IMR-90 (cell line): ENCODE results near the gene PSMA6. TPM values are rescaled to one million over a fixed set of nuclear protein-coding genes. Genes with fewer than 3 reads are reported as not detected.
A peak's percentile ranks its signal among the peaks of the same experiment; 100 is the strongest.

Source experiments
- ATAC-seq: fragments of 200-7000 bp; cut with Tn5 transposase; 2 replicates; pipeline ENCODE4 v1.9.1; 2020; ENCODE audit warnings: low read depth, mild to moderate bottlenecking, moderate library complexity
- BruUV-seq: library from RNA; stranded (reverse); fragments of 400-500 nt; replicated peaks from 2 replicates; lab custom pipeline; 2021; lab: Mats Ljungman, UMichigan
- CTCF ChIA-PET: fragments of 300-600 bp; formaldehyde crosslinking; extraction: SDS; loops from one replicate; lab custom pipeline; 2021; ENCODE audit warnings: antibody characterized with exemption; lab: Yijun Ruan, JAX
- POLR2A ChIA-PET: fragments of 300-600 bp; sonication (Branson Sonifier 250); formaldehyde crosslinking; loops from one replicate; lab custom pipeline; 2022; ENCODE audit warnings: antibody characterized with exemption; ENCODE audit not compliant: unreplicated experiment; lab: Charles Lee
- DNase-seq: peaks from one replicate; pipeline ENCODE4 v3.0.0; 2013
- H2AFZ ChIP-seq: replicated peaks from 2 replicates; pipeline ENCODE3; 2013; ENCODE audit warnings: low read length, mild to moderate bottlenecking; ENCODE audit not compliant: poor library complexity
- H2AK5ac ChIP-seq: 2 replicates; pipeline ENCODE4 v1.6.1; 2013; ENCODE audit warnings: low read depth, low read length, inconsistent platforms
- H2AK9ac ChIP-seq: replicated peaks from 2 replicates; pipeline ENCODE3; 2013; ENCODE audit warnings: mild to moderate bottlenecking, low read depth, low read length, moderate library complexity; ENCODE audit not compliant: poor library complexity
- H2BK120ac ChIP-seq: 2 replicates; pipeline ENCODE4 v1.6.1; 2013; ENCODE audit warnings: low read depth, low read length, inconsistent platforms
- H2BK15ac ChIP-seq: 3 replicates; pipeline ENCODE4 v1.6.1; 2013; ENCODE audit warnings: low read depth, low read length, inconsistent platforms
- H2BK20ac ChIP-seq: 2 replicates; pipeline ENCODE4 v1.6.1; 2013; ENCODE audit warnings: low read depth, mild to moderate bottlenecking, inconsistent platforms, low read length, moderate library complexity
- H2BK5ac ChIP-seq: 2 replicates; pipeline ENCODE4 v1.6.1; 2013; ENCODE audit warnings: mild to moderate bottlenecking, low read depth, low read length, inconsistent platforms; ENCODE audit not compliant: poor library complexity, severe bottlenecking
- H3K14ac ChIP-seq: replicated peaks from 2 replicates; pipeline ENCODE4 v1.6.1; 2013; ENCODE audit warnings: low read depth, low read length, inconsistent platforms
- H3K18ac ChIP-seq: 2 replicates; pipeline ENCODE4 v1.6.1; 2013; ENCODE audit warnings: low read depth, low read length, control low read depth
- H3K23ac ChIP-seq: 2 replicates; pipeline ENCODE4 v1.6.1; 2013; ENCODE audit warnings: low read depth, low read length, inconsistent platforms
- H3K27ac ChIP-seq: 2 replicates; pipeline ENCODE4 v1.5.1; 2013; ENCODE audit warnings: mild to moderate bottlenecking, control low read depth, low read length; ENCODE audit not compliant: insufficient read depth
- H3K27me3 ChIP-seq: 2 replicates; pipeline ENCODE4 v1.6.1; 2013; ENCODE audit warnings: low read length; ENCODE audit not compliant: control insufficient read depth, insufficient read depth
- H3K36me3 ChIP-seq: 2 replicates; pipeline ENCODE4 v1.6.1; 2013; ENCODE audit warnings: low read length, mixed read lengths; ENCODE audit not compliant: control insufficient read depth, insufficient read depth
- H3K4ac ChIP-seq: 2 replicates; pipeline ENCODE4 v1.6.1; 2013; ENCODE audit warnings: low read depth, low read length, inconsistent platforms
- H3K4me1 ChIP-seq: 2 replicates; pipeline ENCODE4 v1.6.1; 2013; ENCODE audit warnings: low read length, mixed read lengths; ENCODE audit not compliant: control insufficient read depth, insufficient read depth
- H3K4me2 ChIP-seq: 2 replicates; pipeline ENCODE4 v1.6.1; 2013; ENCODE audit warnings: low read depth, mild to moderate bottlenecking, control low read depth, low read length, moderate library complexity
- H3K4me3 ChIP-seq: 2 replicates; pipeline ENCODE4 v1.5.1; 2013; ENCODE audit warnings: low read depth, mild to moderate bottlenecking, control low read depth, low read length, moderate library complexity; ENCODE audit not compliant: insufficient read depth
- H3K56ac ChIP-seq: 2 replicates; pipeline ENCODE4 v1.6.1; 2013; ENCODE audit warnings: low read length, inconsistent platforms; ENCODE audit not compliant: insufficient read depth; ENCODE audit errors: extremely low read depth
- H3K79me1 ChIP-seq, 2 experiments: 2 replicates each; pipeline ENCODE4 v1.6.1; 2013; ENCODE audit warnings: low read length in 2 of 2, inconsistent platforms in 1 of 2, low read depth in 1 of 2
- H3K9ac ChIP-seq: 2 replicates; pipeline ENCODE4 v1.6.1; 2013; ENCODE audit warnings: low read depth, low read length, control low read depth
- H3K9me1 ChIP-seq: 2 replicates; pipeline ENCODE4 v1.6.1; 2013; ENCODE audit warnings: low read length, inconsistent platforms; ENCODE audit not compliant: insufficient read depth
- H3K9me3 ChIP-seq: 2 replicates; pipeline ENCODE4 v1.6.1; 2013; ENCODE audit warnings: low read length; ENCODE audit not compliant: control insufficient read depth, insufficient read depth
- H4K20me1 ChIP-seq: 2 replicates; pipeline ENCODE4 v1.6.1; 2013; ENCODE audit warnings: low read length, inconsistent platforms; ENCODE audit not compliant: insufficient read depth
- H4K5ac ChIP-seq: 2 replicates; pipeline ENCODE4 v1.6.1; 2013; ENCODE audit warnings: mild to moderate bottlenecking, low read depth, low read length, control low read depth
- H4K8ac ChIP-seq, 2 experiments: 2 replicates each; pipeline ENCODE4 v1.6.1; 2013; ENCODE audit warnings: low read depth in 2 of 2, low read length in 2 of 2, control low read depth in 1 of 2, inconsistent platforms in 1 of 2
- H4K91ac ChIP-seq: 2 replicates; pipeline ENCODE4 v1.6.1; 2013; ENCODE audit warnings: low read depth, low read length, inconsistent platforms; ENCODE audit not compliant: insufficient read depth
- POLR2A ChIP-seq: IDR thresholded peaks from 2 replicates; pipeline ENCODE4 v1.6.1; 2012; ENCODE audit warnings: mild to moderate bottlenecking, low read depth, low read length
- SMC3 ChIP-seq: fragments of 150-350 bp; IDR thresholded peaks from 2 replicates; pipeline ENCODE4 v1.6.1; 2016; ENCODE audit warnings: low read depth, mild to moderate bottlenecking, antibody characterized with exemption, low read length, moderate library complexity
- WGBS, 2 experiments: methylation state at CpG; one replicate each; pipeline versions ENCODE4 v1.1.5 to v1.1.7; 2013; ENCODE audit warnings: missing lambda C conversion rate in 2 of 2; ENCODE audit not compliant: insufficient read length in 1 of 2; ENCODE audit errors: extremely low coverage in 2 of 2; 5-methylcytosine and 5-hydroxymethylcytosine counted together
- dilution Hi-C: fragments of 300-500 bp; cut with HindIII; formaldehyde crosslinking; loops from one replicate; pipeline ENCODE4 v1.14.3; 2018; ENCODE audit warnings: low sequenced_read_pairs; ENCODE audit not compliant: unreplicated experiment
- in situ Hi-C: fragments of 300-500 bp; cut with MboI; formaldehyde crosslinking; loops from 3 replicates; pipeline ENCODE4 v1.14.3; 2019; ENCODE audit warnings: low sequenced_read_pairs, inconsistent platforms, mixed read lengths
- intact Hi-C: fragments of 100-400 bp; cut with micrococcal nuclease; formaldehyde crosslinking; loops from 2 replicates; pipeline ENCODE4 v1.10.0; 2022
- polyA plus RNA-seq, 3 experiments: library from polyadenylated mRNA; depleted of rRNA; stranded (reverse); fragments of >200 nt; gene quantifications; 2 replicates each; pipeline ENCODE4 v1.2.3, GENCODE V29; 2012; ENCODE audit warnings: low replicate concordance in 1 of 3
- total RNA-seq: library from RNA; depleted of rRNA; stranded (reverse); fragments of >200 nt; gene quantifications from 2 replicates; pipeline ENCODE4 v1.2.3, GENCODE V29; 2012

Gene PSMA6
- total and polyA plus RNA-seq, 2 of the 4 experiments (the other 2 are of a cell fraction): 184 to 530 TPM

DNA sequence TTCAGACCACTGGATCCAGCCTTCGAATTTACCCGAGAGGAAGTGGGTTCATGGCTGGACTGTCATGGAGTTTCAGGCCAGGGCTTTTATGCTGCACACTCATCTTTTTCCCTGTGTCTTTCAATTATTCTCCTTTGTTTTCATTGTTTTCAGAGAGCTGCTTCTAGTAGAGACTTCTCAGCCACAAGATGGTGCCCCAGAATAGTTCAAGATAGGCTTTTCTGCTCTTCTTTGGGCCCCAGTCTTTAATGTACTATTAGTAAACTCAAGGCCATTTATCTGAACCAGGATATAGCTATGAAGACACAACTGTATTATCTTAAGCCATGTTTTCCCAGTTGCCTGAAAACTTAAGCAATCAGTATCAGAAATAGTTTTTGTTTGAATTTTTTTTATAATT is 30.4 kb upstream of the PSMA6 start:
- H4K8ac ChIP-seq: no peak overlapping the region
- H2AFZ ChIP-seq: no peak overlapping the region
- no peaks in the 10 kb centered on the region for H4K20me1 ChIP-seq
- DNase-seq (peak; percentile 7), ATAC-seq (no peak)
- H3K14ac ChIP-seq: no peak overlapping the region
- H4K5ac ChIP-seq: no peak overlapping the region
- no peak overlapping the region for H4K91ac ChIP-seq
- H3K4me3 ChIP-seq: no peak overlapping the region
- H3K56ac ChIP-seq: no peak overlapping the region
- in situ Hi-C loops: no loop called here
- no peak overlapping the region for H3K4me2 ChIP-seq
- TF ChIP-seq SMC3 (peak; percentile 9; the same call in 1 of the 2 replicates), POLR2A (no peak)
- no peak overlapping the region for H3K18ac ChIP-seq
- no peak overlapping the region for H2BK120ac ChIP-seq
- WGBS, 2 experiments: 100% methylated on average over 2 of the region's 2 CpGs; no CpG with 5 or more reads in 1 of the 2 experiments
- intact Hi-C loops: no loop called here
- no peak overlapping the region for H2AK9ac ChIP-seq
- H3K9ac ChIP-seq: no peak overlapping the region
- H2BK15ac ChIP-seq: no peak overlapping the region
- BruUV-seq: no TSS peak
- no peak overlapping the region for H2BK20ac ChIP-seq
- no peak overlapping the region for H2AK5ac ChIP-seq
- ChIA-PET POLR2A (interaction anchor here (1.0 kb wide), 1 partner anchor 143 kb away, joined by 5 read pairs; the partner anchor contains the start of gene NFKBIA), CTCF (interaction anchor here (0.6 kb wide), 1 partner anchor 146 kb away, joined by 3 read pairs; no protein-coding TSS in a partner anchor)
- H3K36me3 ChIP-seq: peaks cover 3% of the 10 kb centered on the region; the same call in 1 of the 2 replicates
- peaks cover 2% of the 10 kb centered on the region; the same call in 1 of the 2 replicates for H3K9me3 ChIP-seq
- no peak overlapping the region for H3K23ac ChIP-seq
- peaks cover 0 to 4% of the 10 kb centered on the region in 2 experiments; a peak in 2 of 4 replicates for H3K79me1 ChIP-seq
- H3K4ac ChIP-seq: no peak overlapping the region
- no peaks in the 10 kb centered on the region for H3K27me3 ChIP-seq
- no peaks in the 10 kb centered on the region; the same call in 1 of the 2 replicates for H3K4me1 ChIP-seq
- no peak overlapping the region for H2BK5ac ChIP-seq
- no peak overlapping the region for H3K27ac ChIP-seq
- H3K9me1 ChIP-seq: no peaks in the 10 kb centered on the region
- dilution Hi-C loops: no loop called here
